HG02798 (cell line): ENCODE measurements around the gene NDUFV1.
"Not testable (repeated sequence)": the region's sequence is repeated elsewhere in the genome, so short reads cannot be mapped to it uniquely, and the experiment has no call there.

Experiments
- ATAC-seq: cut with Tn5 transposase; IDR thresholded peaks from one replicate; pipeline ENCODE4 v1.9.1; 2021; ENCODE audit warnings: mild to moderate bottlenecking; ENCODE audit not compliant: unreplicated experiment, poor library complexity

Gene NDUFV1

GRCh38 chr11:67606492-67607295 lies at the start of gene NDUFV1:
Gene NDUFV1 (plus strand): TSS chr11:67606936. CDS start chr11:67607005, 69 bp downstream.
- ATAC-seq, result peak; percentile 98

DNA sequence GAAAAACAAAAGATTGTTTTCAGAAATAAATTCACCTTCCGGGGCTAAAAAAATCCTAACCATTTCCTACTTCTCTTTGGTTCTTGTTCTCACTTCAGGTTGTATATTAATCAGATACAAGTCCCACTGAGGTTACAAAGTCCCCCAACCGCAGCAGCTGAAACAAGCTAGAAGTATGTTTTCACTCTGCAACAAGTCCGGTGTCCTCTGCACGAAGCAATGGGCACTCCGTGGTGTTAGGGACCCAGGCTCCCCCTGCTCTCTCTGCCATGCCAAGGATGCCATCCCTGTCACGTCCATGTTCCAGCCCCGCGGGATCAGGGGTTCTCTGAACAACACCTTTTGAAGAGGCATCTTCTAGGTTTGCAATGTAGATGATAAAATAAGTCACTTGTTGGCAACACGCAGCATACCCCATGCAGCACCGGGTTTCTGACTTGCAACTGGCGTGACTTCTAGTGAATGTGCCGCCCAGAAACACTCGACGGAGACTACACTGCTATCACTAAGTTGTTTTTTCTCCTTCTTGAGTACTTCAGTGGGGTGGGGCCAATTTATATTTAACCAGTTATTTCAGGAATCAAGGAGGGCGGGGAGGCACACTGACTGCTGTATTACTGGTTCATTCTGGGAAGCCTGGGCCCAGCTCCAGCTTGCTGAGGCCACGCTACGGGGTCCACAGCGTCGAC lies 48.5 kb upstream of the NDUFV1 start:
- peak; percentile 58 for ATAC-seq

GRCh38 chr11:67561971-67562619 lies 44.6 kb upstream of the NDUFV1 start:
- ATAC-seq, result peak; percentile 60

GRCh38 chr11:67562963-67563704 lies 43.6 kb upstream of the NDUFV1 start:
- no peak for ATAC-seq

DNA sequence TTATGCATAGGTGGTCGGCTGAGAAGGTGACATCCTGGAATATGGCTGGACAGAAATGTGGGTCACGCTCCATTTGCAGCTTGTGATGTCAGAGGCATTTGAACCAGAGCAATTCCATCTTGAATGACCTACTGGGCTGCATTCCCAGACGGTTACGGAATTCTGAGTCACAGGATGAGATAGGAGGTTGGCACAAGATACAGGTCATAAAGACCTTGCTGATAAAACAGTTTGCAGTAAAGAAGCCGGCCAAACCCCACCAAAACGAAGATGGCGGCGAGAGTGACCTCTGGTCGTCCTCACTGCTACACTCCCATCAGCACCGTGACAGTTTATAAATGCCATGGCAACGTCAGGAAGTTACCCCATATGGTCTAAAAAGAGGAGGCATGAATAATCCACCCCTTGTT lies 43.0 kb upstream of the NDUFV1 start:
- ATAC-seq, result not testable (repeated sequence)

DNA sequence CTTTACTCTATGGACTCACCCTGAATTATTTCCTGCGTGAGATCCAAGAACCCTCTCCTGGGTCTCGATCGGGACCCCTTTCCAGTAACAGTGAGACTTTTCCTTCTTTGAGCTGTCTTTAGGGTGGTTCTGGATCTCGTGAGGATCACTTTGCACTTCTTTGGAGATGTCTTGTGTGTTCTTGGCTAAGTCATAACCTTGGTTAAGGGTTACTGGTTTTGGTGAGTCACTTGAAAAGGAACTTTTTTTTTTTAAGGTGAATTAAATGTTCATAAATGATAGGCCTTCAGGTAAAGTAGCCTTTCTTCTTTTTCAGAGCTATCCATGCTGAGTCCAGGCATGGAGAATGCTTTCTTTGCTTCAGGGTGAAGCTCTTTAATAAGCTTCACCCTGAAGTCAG lies 42.5 kb upstream of the NDUFV1 start:
- ATAC-seq, result no peak

DNA sequence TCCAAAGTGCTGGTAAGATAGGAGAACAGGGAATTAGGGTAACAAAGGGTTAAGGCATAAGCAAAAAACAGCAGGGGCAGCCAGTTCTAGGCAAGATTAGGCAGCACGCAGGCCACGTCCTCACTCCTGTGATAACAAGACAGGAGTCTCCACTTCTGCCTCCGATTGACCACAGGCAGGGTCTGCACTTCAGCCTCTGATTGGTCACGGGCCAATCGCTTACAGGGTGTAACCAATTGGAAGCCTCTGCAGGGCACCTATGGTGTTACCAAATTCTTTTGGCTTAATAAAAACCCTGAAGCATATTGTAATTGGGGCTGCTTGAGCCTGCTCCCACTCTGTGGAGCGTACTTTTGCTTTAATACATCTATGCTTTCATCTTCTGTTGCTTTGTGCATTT lies 35.3 kb upstream of the NDUFV1 start:
- no peak for ATAC-seq

- ATAC-seq, result no peak
These were observed 34.4 kb upstream of the NDUFV1 start for GRCh38 chr11:67572305-67572704.

DNA sequence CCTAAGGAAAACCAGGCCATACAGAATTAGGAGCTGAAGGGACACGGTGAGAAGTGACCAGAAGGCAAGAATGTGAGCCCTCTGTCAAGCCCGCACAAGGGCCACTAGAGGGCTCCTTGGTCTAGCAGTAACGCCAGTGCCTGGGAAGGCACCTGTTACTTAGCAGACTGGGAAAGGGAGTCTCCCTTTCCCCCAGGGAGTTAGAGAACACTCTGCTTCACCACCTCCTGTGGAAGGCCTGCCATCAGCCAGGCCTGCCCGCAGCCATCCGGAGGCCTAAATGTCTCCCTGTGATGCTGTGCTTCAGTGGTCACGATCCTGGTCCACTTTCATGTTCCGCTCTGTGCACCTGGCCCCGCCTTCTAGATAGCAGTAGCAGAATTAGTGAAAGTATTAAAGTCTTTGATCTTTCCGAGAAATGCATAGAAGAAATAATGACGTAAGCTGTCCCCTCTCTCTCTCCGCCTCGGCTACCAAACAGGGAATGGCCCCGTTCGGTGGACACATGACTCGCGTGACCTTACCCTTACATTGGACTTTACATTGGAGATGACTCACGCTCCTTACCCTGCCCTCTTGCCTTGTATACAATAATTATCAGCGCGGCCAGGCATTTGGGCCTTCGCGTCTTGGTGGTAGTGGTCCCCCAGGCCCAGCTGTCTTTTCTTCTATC lies 33.9 kb upstream of the NDUFV1 start:
- no peak for ATAC-seq

DNA sequence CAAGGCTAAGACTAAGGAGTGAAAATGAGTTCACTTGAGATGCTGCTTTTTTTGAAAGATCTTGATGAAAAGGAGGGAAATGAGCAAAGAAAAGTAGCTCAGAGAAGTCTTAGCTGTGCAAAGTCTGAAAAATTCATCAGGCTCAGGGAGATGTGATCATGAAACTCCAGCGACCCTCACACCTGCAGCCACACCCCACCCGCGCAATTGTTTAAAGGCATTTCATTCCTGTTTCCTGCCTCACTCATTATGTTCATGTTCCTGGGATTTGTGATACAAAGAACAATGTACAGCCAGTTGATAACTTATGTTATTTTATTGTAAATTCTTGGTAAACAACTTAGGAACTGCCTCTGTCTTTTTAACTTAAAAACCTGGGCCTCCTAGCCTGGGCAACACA lies 31.8 kb upstream of the NDUFV1 start:
- ATAC-seq, result no peak

GRCh38 chr11:67576735-67577475 lies 29.8 kb upstream of the NDUFV1 start:
- ATAC-seq, result no peak

DNA sequence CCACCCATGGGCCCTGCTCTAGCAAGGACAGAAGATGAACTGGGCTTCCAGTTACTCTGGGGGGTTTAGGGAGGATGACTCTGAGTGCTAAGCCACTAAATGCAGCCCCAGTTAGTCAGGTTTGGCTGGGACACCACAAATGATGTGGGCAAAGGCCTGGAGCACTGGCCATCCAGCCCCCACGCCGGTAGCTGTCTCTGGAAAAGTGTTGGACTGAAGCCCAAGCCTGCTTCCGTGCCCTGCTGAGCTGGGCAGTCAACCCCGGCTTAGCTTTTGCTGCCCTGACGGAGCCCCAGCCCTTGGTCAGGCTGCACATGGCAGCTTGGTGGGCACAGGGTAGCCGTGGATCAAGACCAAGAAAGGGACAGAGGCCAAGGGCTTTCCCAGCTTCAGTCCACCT lies 28.8 kb upstream of the NDUFV1 start:
- ATAC-seq, result no peak

- ATAC-seq, result no peak
These were observed 25.3 kb upstream of the NDUFV1 start for GRCh38 chr11:67581469-67581868.

GRCh38 chr11:67582011-67582410 lies 24.7 kb upstream of the NDUFV1 start:
- ATAC-seq, result no peak

GRCh38 chr11:67583247-67584204 lies 23.2 kb upstream of the NDUFV1 start, which contains the start of gene GSTP1:
Gene GSTP1 (plus strand): TSS chr11:67583812. CDS start chr11:67583844, 32 bp downstream.
- ATAC-seq, result peak; percentile 70

DNA sequence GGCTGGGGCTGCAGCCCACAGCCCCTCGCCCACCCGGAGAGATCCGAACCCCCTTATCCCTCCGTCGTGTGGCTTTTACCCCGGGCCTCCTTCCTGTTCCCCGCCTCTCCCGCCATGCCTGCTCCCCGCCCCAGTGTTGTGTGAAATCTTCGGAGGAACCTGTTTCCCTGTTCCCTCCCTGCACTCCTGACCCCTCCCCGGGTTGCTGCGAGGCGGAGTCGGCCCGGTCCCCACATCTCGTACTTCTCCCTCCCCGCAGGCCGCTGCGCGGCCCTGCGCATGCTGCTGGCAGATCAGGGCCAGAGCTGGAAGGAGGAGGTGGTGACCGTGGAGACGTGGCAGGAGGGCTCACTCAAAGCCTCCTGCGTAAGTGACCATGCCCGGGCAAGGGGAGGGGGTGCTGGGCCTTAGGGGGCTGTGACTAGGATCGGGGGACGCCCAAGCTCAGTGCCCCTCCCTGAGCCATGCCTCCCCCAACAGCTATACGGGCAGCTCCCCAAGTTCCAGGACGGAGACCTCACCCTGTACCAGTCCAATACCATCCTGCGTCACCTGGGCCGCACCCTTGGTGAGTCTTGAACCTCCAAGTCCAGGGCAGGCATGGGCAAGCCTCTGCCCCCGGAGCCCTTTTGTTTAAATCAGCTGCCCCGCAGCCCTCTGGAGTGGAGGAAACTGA lies 22.4 kb upstream of the NDUFV1 start:
- ATAC-seq, result peak; percentile 3
